GM18870 (cell line): ENCODE results near the gene SLC38A1.
"Not testable (repeated sequence)": the region's sequence is repeated elsewhere in the genome, so short reads cannot be mapped to it uniquely, and the experiment has no call there.

Source experiments
- ATAC-seq: cut with Tn5 transposase; IDR thresholded peaks from one replicate; pipeline ENCODE4 v1.9.1; 2021; ENCODE audit warnings: moderate library complexity; ENCODE audit not compliant: unreplicated experiment

SLC38A1 gene

DNA sequence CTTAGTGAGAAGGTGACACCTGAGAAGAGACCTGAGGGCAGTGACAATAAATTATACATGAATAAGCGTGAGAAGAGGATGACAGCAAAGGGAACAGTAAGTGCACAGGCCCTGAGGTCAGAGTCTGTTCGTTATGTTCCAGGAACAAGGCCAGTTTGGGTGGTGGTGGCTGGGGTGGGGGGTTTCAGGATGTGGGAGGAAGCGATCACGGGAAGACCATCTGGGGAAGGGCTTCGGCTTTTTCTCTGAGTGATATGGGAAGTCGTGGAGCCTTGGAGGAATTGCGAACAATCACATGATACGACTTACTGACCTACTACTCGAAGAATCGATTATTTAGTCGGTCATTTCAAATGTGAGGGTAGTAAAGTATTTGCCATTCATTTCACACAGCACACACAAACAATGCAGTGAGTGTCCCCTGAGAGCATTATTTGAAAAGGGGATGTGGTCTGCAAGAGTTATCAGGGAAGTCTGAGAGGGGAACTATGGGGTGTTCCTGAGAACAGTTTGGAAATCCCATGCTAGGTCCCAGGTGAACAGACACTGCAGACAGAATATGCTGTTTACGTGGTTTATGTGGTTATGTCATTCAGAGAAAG, 94.7 kb downstream of the SLC38A1 start:
- ATAC-seq = no peak

GRCh38 chr12:46168426-46168825, 100.4 kb downstream of the SLC38A1 start:
- ATAC-seq = no peak

DNA sequence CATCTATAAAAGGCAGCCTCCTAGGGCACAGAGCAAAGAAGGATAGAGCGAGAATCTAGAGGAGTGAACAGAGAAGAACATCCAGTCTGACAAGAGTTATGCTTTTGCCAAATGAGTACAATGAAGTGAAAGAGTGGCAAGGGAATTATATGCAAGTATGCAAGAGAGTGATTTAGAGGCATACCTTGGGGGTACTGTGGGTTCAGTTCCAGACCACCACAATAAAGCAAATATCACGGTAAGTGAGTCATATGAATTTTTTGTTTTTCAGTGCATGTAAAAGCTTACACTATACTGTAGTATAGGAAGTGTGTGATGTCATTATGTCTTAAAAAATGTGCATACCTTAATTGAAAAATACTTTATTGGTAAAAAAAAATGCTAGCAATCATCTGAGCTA, 101.4 kb downstream of the SLC38A1 start:
- no peak for ATAC-seq

GRCh38 chr12:46165191-46165590, 103.7 kb downstream of the SLC38A1 start:
- ATAC-seq = no peak

GRCh38 chr12:46164186-46164761, 104.6 kb downstream of the SLC38A1 start:
- no peak for ATAC-seq

DNA sequence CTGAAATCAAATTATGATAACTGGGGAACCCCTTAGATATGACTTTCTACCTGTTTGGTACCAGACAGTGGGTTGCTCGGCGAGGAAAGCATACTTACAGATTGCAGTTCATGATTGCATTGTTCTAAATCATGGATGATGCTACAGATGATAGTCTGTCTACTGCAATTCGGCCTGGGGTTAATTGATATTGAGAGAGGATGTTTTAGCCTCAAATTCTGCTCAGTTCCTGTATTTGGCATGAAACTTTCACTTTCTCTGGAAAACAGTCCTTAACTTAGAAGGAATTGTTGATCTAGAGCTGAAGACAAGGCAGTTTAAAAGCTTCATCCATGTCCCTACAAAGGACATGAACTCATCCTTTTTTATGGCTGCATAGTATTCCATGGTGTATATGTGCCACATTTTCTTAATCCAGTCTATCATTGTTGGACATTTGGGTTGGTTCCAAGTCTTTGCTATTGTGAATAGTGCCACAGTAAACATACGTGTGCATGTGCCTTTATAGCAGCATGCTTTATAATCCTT, 106.2 kb downstream of the SLC38A1 start:
- ATAC-seq = not testable (repeated sequence)

DNA sequence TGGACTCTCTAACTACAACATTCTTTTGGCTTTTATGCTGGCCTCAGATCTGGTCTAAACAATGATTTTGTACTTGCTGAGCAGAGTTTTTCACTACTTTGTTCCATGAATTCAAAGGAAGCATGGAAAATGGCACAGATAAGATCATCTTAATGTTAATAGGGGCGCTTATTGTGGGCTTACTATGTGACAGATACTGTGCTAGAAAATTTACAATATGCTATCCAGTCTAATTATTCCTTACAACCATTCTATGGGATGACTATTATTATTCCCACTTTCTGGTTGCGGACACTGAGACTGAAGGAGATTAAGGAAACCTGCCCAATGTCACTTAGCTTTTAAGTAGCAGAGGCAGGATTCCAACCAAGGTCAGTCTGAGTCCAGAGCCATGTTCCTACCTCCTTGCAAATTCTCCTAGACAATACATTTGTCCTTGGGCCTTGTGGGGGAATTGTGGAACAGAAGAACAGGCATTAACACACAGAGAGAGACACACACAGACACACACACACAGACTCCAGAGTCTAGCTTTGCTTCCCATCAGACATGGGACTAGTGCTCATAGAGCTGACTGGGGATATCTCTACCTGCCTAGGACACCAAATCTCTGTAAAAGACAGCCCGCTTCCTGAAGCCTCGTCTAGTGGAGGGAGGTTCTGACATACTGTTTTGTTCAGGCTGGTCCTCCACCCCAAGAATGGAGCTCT, 107.7 kb downstream of the SLC38A1 start:
- no peak for ATAC-seq

- no peak for ATAC-seq
Observed at GRCh38 chr12:46160101-46160980, 108.5 kb downstream of the SLC38A1 start.

DNA sequence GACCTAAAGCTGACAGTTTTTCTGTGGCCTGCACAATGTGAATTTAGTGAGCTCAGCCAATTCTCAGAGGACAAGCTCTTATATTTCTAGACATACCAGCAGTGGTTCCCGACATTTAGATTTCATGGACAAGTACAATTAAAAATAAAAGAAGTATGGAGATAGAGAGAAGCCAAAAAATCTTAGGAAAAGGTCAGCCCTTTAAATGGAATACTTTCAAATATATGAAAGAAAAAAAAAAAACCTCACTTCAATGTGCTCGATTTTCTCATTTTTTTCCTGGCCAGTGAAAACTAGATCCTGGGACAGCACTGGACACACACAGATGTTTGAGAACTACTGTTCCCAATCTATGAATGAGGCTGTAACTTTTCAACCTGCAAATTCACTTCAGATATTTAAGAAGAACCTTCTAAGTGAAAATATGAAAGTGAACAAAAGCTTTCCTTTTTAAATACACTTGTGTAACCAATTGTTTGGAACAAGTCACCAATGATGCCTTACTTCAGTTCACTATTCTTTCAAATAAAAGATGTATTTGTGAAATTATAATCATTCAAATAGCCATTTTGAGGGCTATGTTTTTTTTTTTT, 109.4 kb downstream of the SLC38A1 start:
- no peak for ATAC-seq

GRCh38 chr12:46158501-46158900, 110.3 kb downstream of the SLC38A1 start:
- no peak for ATAC-seq

- no peak for ATAC-seq
Observed at GRCh38 chr12:46154221-46154985, 114.4 kb downstream of the SLC38A1 start.

DNA sequence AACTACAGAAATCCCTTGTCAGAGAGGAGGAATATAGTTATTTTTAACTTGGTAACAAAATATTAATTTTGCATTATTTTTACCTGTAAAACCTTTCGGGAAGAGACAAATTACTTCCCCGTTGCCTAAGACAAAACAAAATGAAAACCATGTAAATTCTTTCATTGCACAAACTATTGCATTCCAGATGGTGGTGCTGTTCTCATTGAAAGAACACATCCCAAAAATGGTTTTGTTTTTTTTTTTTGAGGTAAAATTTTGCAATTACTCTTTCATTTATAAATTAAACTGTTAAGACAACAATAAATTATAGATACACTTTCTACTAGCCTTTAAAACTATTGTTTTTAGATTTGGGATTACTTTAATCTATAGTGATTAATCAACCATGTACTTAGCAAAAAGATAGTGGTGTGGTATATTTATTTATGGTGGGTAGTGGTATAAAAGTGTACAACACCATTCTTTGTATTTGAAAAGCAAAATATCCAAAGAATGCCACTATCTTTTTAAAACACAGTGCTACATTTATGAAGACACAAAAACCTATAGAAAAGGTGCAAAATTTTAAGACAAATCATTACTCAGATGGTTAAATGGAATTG, 115.5 kb downstream of the SLC38A1 start:
- ATAC-seq = no peak

- ATAC-seq = no peak
Observed at GRCh38 chr12:46152456-46152855, 116.4 kb downstream of the SLC38A1 start.

DNA sequence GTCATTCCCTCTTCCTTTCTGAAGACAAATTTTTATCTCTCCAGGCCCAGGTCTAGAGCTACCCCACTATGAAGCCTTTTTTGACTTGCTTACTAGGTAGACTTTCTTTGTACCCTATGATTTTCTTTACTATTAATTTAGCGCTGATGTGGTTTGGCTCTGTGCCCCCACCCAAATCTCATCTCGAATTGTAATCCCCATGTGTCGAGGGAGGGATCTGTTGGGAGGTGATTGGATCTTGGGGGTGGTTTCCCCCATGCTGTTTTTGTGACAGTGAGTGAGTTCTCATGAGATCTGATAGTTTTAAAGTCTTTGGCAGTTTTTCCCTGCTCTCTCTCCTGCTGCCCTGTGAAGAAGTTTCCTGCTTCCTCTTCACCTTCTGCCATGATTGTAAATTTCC, 118.1 kb downstream of the SLC38A1 start:
- no peak for ATAC-seq

DNA sequence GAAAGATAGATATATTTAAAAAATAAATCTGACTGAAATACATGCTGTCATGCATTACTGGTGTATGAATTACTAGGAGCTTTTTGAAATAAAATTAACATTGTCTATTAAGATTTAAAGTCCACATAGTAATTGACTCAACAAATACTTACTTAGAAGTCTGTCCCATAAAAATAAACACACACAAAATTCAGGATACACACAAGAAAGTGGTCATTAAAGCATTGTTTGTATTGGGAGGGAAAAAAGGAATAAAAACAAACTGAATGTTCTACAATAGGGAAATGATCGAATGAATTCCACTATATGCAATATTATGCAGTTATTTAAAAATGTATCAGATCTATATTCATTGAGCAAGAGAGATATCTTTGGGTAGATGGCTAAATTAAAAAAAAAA, 118.9 kb downstream of the SLC38A1 start:
- ATAC-seq = no peak

DNA sequence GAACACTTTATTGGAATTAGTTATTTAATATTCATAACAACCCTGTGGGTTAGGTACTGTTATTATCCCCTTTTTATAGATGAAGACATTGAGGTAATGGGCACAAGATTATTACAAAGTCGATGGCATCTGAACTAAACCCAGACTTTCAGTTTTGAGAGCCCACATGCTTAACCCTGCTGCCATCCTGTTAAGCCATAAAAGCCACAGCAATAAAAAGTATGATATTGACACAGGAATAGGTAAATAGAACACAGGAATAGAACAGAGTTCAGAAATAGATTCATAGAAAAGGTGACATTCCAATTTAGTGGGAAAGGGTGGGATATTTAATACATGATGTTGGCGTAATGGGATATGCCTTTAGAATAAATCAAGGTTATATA, 119.8 kb downstream of the SLC38A1 start:
- no peak for ATAC-seq

DNA sequence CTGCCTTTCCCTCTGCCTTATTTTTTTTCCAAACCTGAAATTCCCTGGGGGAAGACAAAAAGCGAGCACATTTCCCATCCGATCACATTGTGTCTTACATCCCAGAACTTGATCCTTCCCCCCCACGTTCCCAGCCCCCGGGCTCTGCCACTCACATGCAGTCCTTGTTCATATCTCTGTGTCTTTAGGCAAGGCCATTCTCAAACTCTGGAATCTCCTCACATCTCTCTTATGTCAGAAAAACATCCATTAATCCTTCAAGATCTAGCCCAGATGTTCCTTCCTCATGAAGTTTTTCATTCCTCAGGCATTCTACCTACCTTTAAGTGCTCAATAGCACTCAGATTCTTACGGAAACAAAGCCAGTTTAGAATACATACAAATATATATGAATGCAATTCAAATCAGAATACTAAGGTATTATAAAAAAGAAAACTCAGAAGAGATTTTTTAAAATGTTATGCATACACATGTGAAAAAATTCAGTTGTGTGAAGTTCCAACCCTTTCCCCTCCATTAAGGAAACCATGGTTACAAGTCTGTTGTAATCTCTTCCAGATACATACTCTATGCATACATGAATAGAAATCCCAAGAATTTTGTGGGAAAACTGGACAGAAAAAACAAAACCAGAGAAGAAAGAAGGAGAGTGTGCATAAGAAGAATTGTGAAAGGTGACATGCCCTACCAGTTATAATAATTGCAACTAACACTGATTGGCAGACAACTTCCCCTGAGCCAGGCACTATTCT, 120.3 kb downstream of the SLC38A1 start:
- ATAC-seq = no peak

GRCh38 chr12:46147144-46147543, 121.7 kb downstream of the SLC38A1 start:
- no peak for ATAC-seq

DNA sequence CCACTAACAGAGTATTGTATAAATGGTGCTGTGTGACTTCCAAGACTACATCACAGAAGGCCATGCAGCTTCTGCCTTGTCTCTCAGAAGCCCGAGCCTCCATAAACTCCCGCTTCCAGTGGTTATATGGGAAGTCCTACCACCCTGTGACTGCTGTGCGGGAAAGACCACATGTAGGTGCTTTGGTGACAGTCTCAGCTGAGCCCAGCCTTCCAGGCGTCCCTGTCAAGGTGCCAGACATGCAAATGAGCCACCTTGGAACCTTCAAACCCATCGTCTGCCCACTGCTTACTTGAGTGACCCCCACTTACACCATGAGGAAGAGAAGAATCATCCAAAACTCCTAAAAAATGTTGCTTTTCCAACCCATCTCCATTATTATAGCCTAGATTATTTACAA, 123.0 kb downstream of the SLC38A1 start:
- no peak for ATAC-seq
